A549 (cell line): ENCODE results near the gene AGBL4. TPM values are rescaled to one million over a fixed set of nuclear protein-coding genes. Genes with fewer than 3 reads are reported as not detected.

Experiments used
- ATAC-seq, 2 experiments: fragments of 200-7000 bp in 1 of 2; fragments of >200 bp in 1 of 2; cut with Nextera tagmentation in 1 of 2; cut with Tn5 transposase in 1 of 2; 3 replicates each; pipeline versions ENCODE4 v1.8.0 to v1.9.1; 2018 to 2020; ENCODE audit warnings: mild to moderate bottlenecking in 1 of 2, moderate library complexity in 1 of 2
- CTCF ChIA-PET: fragments of 300-600 bp; sonication (Branson Sonifier 250); formaldehyde crosslinking; extraction: SDS; loops from one replicate; lab custom pipeline; 2021; ENCODE audit warnings: antibody characterized with exemption, inconsistent platforms; lab: Yijun Ruan, JAX
- POLR2A ChIA-PET: fragments of 350-600 bp; formaldehyde crosslinking; extraction: SDS; loops from one replicate; lab custom pipeline; 2021; ENCODE audit warnings: antibody characterized with exemption, inconsistent platforms; lab: Yijun Ruan, JAX
- DNase-seq, 2 experiments: peaks; one replicate each; pipeline versions ENCODE4 v3.0.0 to v3.0.0-alpha.2; 2011 to 2016; ENCODE audit warnings: low read depth in 1 of 2, low spot score in 1 of 2
- FAIRE-seq: peaks from 2 replicates; lab custom pipeline; 2011; peaks lifted over from hg19 to GRCh38; lab: Jason Lieb, UNC
- H3K27ac ChIP-seq, 2 experiments: fragments of >200 bp; sonication (Bioruptor Twin); formaldehyde crosslinking; 3 replicates each; pipeline ENCODE4 v1.5.1; 2016 to 2017
- H3K4me1 ChIP-seq: fragments of >200 bp; sonication (Bioruptor Twin); formaldehyde crosslinking; 3 replicates; pipeline ENCODE4 v1.6.1; 2016
- H3K4me2 ChIP-seq: fragments of >200 bp; sonication (Bioruptor Twin); formaldehyde crosslinking; 3 replicates; pipeline ENCODE4 v1.6.1; 2016
- H3K4me3 ChIP-seq: fragments of >200 bp; sonication (Bioruptor Twin); formaldehyde crosslinking; 3 replicates; pipeline ENCODE4 v1.5.1; 2016
- H3K9me3 ChIP-seq: fragments of >200 bp; sonication (Bioruptor Twin); formaldehyde crosslinking; 3 replicates; pipeline ENCODE4 v1.6.1; 2016
- BCL3 ChIP-seq: fragments of >200 bp; sonication (Bioruptor Twin); formaldehyde crosslinking; IDR thresholded peaks from 3 replicates; pipeline ENCODE4 v1.6.1; 2016
- CBX2 ChIP-seq: fragments of 200-600 bp; sonication (generic); IDR thresholded peaks from 2 replicates; pipeline ENCODE4 v1.6.1; 2016; ENCODE audit warnings: low read depth, mild to moderate bottlenecking, borderline replicate concordance
- CBX8 ChIP-seq: fragments of 200-600 bp; sonication (generic); IDR thresholded peaks from 2 replicates; pipeline ENCODE4 v1.6.1; 2016
- EHMT2 ChIP-seq: fragments of 200-600 bp; sonication (generic); IDR thresholded peaks from 2 replicates; pipeline ENCODE4 v1.6.1; 2016; ENCODE audit warnings: antibody characterized with exemption, low read depth, mild to moderate bottlenecking, moderate library complexity
- ESRRA ChIP-seq: fragments of 150-350 bp; IDR thresholded peaks from 2 replicates; pipeline ENCODE4 v1.6.1; 2014; ENCODE audit warnings: mild to moderate bottlenecking, low read length, borderline replicate concordance
- FOXS1 ChIP-seq: fragments of 250-450 bp; sonication (Bioruptor Pico); IDR thresholded peaks from 2 replicates; pipeline ENCODE4 v1.5.0; 2020; ENCODE audit warnings: mild to moderate bottlenecking, moderate library complexity
- HDAC2 ChIP-seq: fragments of 200-600 bp; sonication (generic); IDR thresholded peaks from 2 replicates; pipeline ENCODE4 v1.6.1; 2016
- HEYL ChIP-seq: fragments of 250-450 bp; sonication (Bioruptor Pico); IDR thresholded peaks from 2 replicates; pipeline ENCODE4 v1.8.0; 2021; ENCODE audit warnings: mild to moderate bottlenecking, moderate library complexity
- NR3C1 ChIP-seq: fragments of >200 bp; sonication (Bioruptor Twin); formaldehyde crosslinking; IDR thresholded peaks from 3 replicates; pipeline ENCODE4 v1.6.1; 2017
- POLR2A ChIP-seq: IDR thresholded peaks from 2 replicates; pipeline ENCODE4 v1.6.1; 2012; ENCODE audit warnings: mild to moderate bottlenecking, low read length
- POLR2AphosphoS2 ChIP-seq: conservative IDR thresholded peaks from 2 replicates; pipeline ENCODE4 v1.6.1; 2012; ENCODE audit warnings: low read length, improper control_type of control experiment, inconsistent platforms
- RARB ChIP-seq: fragments of 250-450 bp; sonication (Bioruptor Pico); IDR thresholded peaks from 2 replicates; pipeline ENCODE4 v1.8.0; 2021; ENCODE audit warnings: mild to moderate bottlenecking, moderate library complexity
- RCOR1 ChIP-seq: fragments of 150-350 bp; IDR thresholded peaks from 2 replicates; pipeline ENCODE4 v1.6.1; 2014; ENCODE audit warnings: antibody characterized with exemption, low read length, low read depth
- SMC3 ChIP-seq: fragments of >200 bp; sonication (Bioruptor Twin); formaldehyde crosslinking; IDR thresholded peaks from 3 replicates; pipeline ENCODE4 v1.6.1; 2018; ENCODE audit warnings: inconsistent platforms
- SREBF2 ChIP-seq: fragments of 450-650 bp; IDR thresholded peaks from 2 replicates; pipeline ENCODE4 v1.6.1; 2014; ENCODE audit warnings: mild to moderate bottlenecking, moderate library complexity
- whole genome bisulfite sequencing: methylation state at CpG from one replicate; pipeline ENCODE4 v1.1.6; 2017; ENCODE audit errors: missing lambda C conversion rate; 5-methylcytosine and 5-hydroxymethylcytosine counted together
- polyA plus RNA-seq, 4 experiments: library from polyadenylated mRNA; depleted of rRNA in 3 of 4; stranded (reverse); fragments of >200 nt; fragmentation: RNase III in 1 of 4; extraction: RNeasy Plus Mini Kit Qiagen cat#74134 plus additional on column Dnase treatment in 1 of 4; gene quantifications; 2 replicates in 3 of 4; 3 replicates in 1 of 4; pipeline ENCODE4 v1.2.3, GENCODE V29; 2011 to 2017
- TF ChIP-seq, protein P1 (sequence below): IDR thresholded peaks from 2 replicates; pipeline ENCODE4 v1.6.1; 2012; ENCODE audit warnings: low read depth, borderline replicate concordance
- TF ChIP-seq, protein P2 (sequence below): fragments of 250-450 bp; sonication (Bioruptor Pico); IDR thresholded peaks from 2 replicates; pipeline ENCODE4 v1.5.0; 2021; ENCODE audit warnings: mild to moderate bottlenecking, moderate library complexity, borderline replicate concordance
- TF ChIP-seq, protein P3 (sequence below): fragments of 450-650 bp; IDR thresholded peaks from 2 replicates; pipeline ENCODE4 v1.6.1; 2014; ENCODE audit warnings: antibody characterized with exemption
- TF ChIP-seq, protein P4 (sequence below): IDR thresholded peaks from 2 replicates; pipeline ENCODE4 v1.6.1; 2012

The AGBL4 gene
- polyA plus RNA-seq, 2 of the 4 experiments (the other 2 are of a cell fraction), result not detected

DNA sequence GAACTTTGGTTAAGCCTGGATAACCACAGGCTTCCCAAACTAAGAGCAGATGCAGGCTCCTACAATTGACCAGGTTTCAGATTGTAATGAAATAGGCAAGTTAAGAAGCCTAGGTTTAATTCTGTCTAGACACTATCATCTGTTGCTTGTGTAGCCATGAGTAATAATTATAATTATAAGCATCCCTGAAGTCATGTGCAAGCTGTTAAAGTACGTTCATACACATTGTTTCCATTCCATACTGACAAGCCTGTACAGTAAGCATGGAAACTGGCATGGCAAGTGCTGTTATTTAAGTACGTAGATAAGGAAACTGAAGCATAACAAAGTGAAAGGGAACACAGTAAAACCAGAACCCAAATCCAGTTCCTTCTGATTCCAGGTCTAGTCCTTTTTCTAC, 689.8 kb downstream of the AGBL4 start:
- ATAC-seq, result no peak
- TF ChIP-seq, protein P1, sequence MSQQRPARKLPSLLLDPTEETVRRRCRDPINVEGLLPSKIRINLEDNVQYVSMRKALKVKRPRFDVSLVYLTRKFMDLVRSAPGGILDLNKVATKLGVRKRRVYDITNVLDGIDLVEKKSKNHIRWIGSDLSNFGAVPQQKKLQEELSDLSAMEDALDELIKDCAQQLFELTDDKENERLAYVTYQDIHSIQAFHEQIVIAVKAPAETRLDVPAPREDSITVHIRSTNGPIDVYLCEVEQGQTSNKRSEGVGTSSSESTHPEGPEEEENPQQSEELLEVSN, result no peak
- TF ChIP-seq RCOR1 (no peak), SREBF2 (no peak), CBX8 (no peak)
- TF ChIP-seq, protein P2, sequence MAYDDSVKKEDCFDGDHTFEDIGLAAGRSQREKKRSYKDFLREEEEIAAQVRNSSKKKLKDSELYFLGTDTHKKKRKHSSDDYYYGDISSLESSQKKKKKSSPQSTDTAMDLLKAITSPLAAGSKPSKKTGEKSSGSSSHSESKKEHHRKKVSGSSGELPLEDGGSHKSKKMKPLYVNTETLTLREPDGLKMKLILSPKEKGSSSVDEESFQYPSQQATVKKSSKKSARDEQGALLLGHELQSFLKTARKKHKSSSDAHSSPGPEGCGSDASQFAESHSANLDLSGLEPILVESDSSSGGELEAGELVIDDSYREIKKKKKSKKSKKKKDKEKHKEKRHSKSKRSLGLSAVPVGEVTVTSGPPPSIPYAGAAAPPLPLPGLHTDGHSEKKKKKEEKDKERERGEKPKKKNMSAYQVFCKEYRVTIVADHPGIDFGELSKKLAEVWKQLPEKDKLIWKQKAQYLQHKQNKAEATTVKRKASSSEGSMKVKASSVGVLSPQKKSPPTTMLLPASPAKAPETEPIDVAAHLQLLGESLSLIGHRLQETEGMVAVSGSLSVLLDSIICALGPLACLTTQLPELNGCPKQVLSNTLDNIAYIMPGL (CRISPR knock-in tag), result no peak
- DNase-seq, result no peak
- no peak for FAIRE-seq
- Histone ChIP-seq H3K9me3 (no peaks in the 10 kb centered on the region), H3K4me2 (no peak overlapping the region), H3K4me3 (no peak overlapping the region), H3K27ac (no peak overlapping the region), H3K4me1 (no peaks in the 10 kb centered on the region)
- 27% methylated on average over 2 of the region's 2 CpGs for WGBS
- CTCF ChIA-PET, result no interaction called here
- POLR2A ChIA-PET, result no interaction called here

- Histone ChIP-seq H3K27ac (no peak overlapping the region), H3K9me3 (no peaks in the 10 kb centered on the region), H3K4me2 (no peak overlapping the region), H3K4me1 (no peaks in the 10 kb centered on the region), H3K4me3 (no peak overlapping the region)
- ChIA-PET POLR2A (no interaction called here), CTCF (no interaction called here)
- TF ChIP-seq NR3C1 (no peak), CBX8 (no peak), FOXS1 (CRISPR knock-in tag) (no peak), HDAC2 (no peak), POLR2A (no peak), ESRRA (no peak), RARB (CRISPR knock-in tag) (no peak), SMC3 (no peak), POLR2AphosphoS2 (no peak), BCL3 (no peak), CBX2 (no peak), HEYL (CRISPR knock-in tag) (no peak), EHMT2 (no peak)
- TF ChIP-seq, protein P3, sequence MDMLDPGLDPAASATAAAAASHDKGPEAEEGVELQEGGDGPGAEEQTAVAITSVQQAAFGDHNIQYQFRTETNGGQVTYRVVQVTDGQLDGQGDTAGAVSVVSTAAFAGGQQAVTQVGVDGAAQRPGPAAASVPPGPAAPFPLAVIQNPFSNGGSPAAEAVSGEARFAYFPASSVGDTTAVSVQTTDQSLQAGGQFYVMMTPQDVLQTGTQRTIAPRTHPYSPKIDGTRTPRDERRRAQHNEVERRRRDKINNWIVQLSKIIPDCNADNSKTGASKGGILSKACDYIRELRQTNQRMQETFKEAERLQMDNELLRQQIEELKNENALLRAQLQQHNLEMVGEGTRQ, result no peak
- TF ChIP-seq, protein P4, sequence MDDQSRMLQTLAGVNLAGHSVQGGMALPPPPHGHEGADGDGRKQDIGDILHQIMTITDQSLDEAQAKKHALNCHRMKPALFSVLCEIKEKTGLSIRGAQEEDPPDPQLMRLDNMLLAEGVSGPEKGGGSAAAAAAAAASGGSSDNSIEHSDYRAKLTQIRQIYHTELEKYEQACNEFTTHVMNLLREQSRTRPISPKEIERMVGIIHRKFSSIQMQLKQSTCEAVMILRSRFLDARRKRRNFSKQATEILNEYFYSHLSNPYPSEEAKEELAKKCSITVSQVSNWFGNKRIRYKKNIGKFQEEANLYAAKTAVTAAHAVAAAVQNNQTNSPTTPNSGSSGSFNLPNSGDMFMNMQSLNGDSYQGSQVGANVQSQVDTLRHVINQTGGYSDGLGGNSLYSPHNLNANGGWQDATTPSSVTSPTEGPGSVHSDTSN, result no peak
- WGBS, result 30% methylated on average over 4 of the region's 17 CpGs
- ATAC-seq (no peak), FAIRE-seq (no peak), DNase-seq (no peak)
Observed at GRCh38 chr1:49331066-49331852, 692.5 kb downstream of the AGBL4 start.
